ENCODE data around the gene RSRC1. TPM values are rescaled to one million over a fixed set of nuclear protein-coding genes. Genes with fewer than 3 reads are reported as not detected.
"Not testable (repeated sequence)": the region's sequence is repeated elsewhere in the genome, so short reads cannot be mapped to it uniquely, and the experiment has no call there.

Gene RSRC1
- total RNA-seq, 2 donors from 2014 or later: 38.7 to 49.6 TPM

GRCh38 chr3:158104431-158104921 lies 5.4 kb upstream of the RSRC1 start:
- H3K9me3 Mint-ChIP-seq: no peaks in the 10 kb centered on the region
- H3K36me3 Mint-ChIP-seq: peaks cover 6% of the 10 kb centered on the region
- peak overlapping the region in 1 of 2 donors; percentile 27 for H3K27ac Mint-ChIP-seq
- H3K27me3 Mint-ChIP-seq: peaks cover 56 to 84% of the 10 kb centered on the region in 2 donors
- DNase-seq (ENCODE audit: low spot score) (no peak), ATAC-seq (no peak)
- H3K4me1 Mint-ChIP-seq (ENCODE audit: low read depth in 2 of 2): peaks cover 37 to 45% of the 10 kb centered on the region in 2 donors
- peak overlapping the region; percentile 84 for H3K4me3 Mint-ChIP-seq

DNA sequence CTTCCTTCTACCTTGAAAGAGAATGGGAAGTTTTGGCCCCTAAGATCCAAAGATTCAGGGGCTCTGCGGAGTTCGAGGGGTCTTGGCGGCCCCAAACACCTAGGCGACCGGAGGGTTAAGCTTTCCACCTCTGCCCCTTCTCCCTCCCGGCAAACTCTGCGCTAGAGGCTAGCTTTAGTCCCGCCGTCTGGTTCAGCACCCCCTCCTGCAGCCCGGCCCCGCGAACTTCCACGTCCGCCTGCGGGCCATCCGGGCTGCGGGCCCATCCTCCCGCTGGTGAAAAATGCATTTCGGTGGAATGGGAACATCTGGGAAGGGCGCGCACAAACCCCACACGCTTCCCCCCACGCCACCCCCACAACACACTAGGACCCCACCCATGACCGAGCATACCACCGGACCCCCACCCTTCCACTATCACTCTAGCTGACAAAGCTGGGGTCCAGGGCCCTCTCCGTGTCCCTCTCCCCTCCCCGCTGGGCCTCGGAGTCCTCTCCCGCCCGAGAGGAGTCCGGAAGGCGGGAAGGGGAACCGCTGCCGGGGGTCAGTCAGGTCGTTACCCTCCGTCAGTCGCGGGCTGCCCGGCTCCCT lies 4.7 kb upstream of the RSRC1 start:
- ATAC-seq: no peak
- Mint-ChIP-seq H3K9me3 (no peaks in the 10 kb centered on the region), H3K27me3 (peaks cover 48 to 82% of the 10 kb centered on the region in 2 donors), H3K4me1 (ENCODE audit: low read depth in 2 of 2) (peaks cover 41 to 50% of the 10 kb centered on the region in 2 donors), H3K27ac (no peak overlapping the region), H3K4me3 (peak overlapping the region; percentile 84), H3K36me3 (peaks cover 12% of the 10 kb centered on the region)
- DNase-seq (ENCODE audit: low spot score): no peak

DNA sequence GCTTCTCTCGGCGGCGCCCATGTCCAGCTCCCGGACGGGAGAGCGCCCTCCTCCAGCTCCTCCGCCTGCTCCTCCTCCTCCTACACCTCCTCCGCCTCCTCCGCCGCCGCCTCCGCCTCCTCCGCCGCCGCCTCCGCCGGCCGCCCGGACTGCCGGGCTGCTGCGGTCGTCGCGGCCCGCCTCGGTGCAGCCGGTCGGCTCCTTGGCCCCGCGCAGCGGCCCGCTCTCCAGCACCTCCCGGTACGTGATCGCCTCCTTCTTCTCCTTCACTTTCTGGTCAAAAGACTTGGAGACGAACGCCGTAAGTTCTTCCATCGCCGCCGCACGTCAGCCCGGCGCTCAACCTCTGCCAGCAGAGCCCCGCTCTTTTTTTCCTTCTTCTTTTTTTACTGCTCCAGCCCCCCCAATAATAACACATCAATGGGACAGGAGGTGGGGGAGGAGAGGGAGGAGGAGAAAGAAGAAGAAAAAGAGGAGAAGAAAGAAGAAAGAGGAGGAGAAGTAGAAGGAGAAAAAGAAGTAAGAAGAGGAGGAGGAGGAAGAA lies 4.1 kb upstream of the RSRC1 start:
- Mint-ChIP-seq H3K27ac (peak overlapping the region; percentile 6 to 73), H3K9me3 (no peaks in the 10 kb centered on the region), H3K27me3 (peaks cover 45 to 76% of the 10 kb centered on the region in 2 donors), H3K4me3 (peak overlapping the region; percentile 84), H3K4me1 (ENCODE audit: low read depth in 2 of 2) (peaks cover 46 to 55% of the 10 kb centered on the region in 2 donors), H3K36me3 (peaks cover 12% of the 10 kb centered on the region)
- ATAC-seq (peak; percentile 20 to 45), DNase-seq (ENCODE audit: low spot score) (no peak)

- ATAC-seq (no peak), DNase-seq (ENCODE audit: low spot score) (no peak)
- H3K27me3 Mint-ChIP-seq: peaks cover 41 to 67% of the 10 kb centered on the region in 2 donors
- peak overlapping the region; percentile 84 for H3K4me3 Mint-ChIP-seq
- peaks cover 12% of the 10 kb centered on the region for H3K36me3 Mint-ChIP-seq
- peaks cover 56 to 66% of the 10 kb centered on the region in 2 donors for H3K4me1 Mint-ChIP-seq (ENCODE audit: low read depth in 2 of 2)
- peak overlapping the region in 1 of 2 donors; percentile 73 for H3K27ac Mint-ChIP-seq
- H3K9me3 Mint-ChIP-seq: no peaks in the 10 kb centered on the region
Measured at GRCh38 chr3:158106766-158107471, 3.0 kb upstream of the RSRC1 start.

GRCh38 chr3:158107605-158108444 lies 2.1 kb upstream of the RSRC1 start:
- peak overlapping the region in 1 of 2 donors; percentile 73 for H3K27ac Mint-ChIP-seq
- H3K4me1 Mint-ChIP-seq (ENCODE audit: low read depth in 2 of 2): peaks cover 59 to 71% of the 10 kb centered on the region in 2 donors
- no peak for ATAC-seq
- H3K9me3 Mint-ChIP-seq: no peaks in the 10 kb centered on the region
- no peak for DNase-seq (ENCODE audit: low spot score)
- H3K4me3 Mint-ChIP-seq: peak overlapping the region; percentile 84
- H3K27me3 Mint-ChIP-seq: peaks cover 34 to 58% of the 10 kb centered on the region in 2 donors
- peaks cover 10% of the 10 kb centered on the region for H3K36me3 Mint-ChIP-seq

DNA sequence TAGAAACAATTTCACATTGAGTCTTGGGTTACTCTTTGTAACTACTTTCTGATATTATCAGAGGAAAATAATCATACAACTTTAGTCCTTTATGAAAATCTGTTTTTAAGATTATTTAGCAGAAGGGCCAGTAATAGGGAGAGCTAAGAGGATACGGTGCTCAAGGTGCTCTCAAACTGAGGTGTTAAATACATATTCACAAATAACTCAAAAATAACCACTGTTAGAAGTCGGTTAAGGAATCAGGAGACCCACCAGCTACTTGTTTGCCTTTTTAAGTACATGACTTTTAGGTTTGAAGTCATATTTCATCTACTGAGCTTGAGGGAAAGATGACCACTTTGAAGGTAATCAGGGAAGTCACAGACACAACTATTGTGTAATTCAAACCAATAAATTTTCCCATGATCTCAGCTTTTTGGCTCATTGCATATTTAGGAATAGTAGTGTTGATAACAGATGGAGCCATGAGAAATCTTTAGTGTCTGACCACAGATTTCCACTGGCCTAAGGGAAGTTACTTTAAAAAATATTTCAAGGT lies 1.4 kb upstream of the RSRC1 start:
- no peaks in the 10 kb centered on the region for H3K9me3 Mint-ChIP-seq
- H3K4me3 Mint-ChIP-seq: peak overlapping the region; percentile 30
- no peak overlapping the region for H3K27ac Mint-ChIP-seq
- H3K36me3 Mint-ChIP-seq: peaks cover 6% of the 10 kb centered on the region
- DNase-seq (ENCODE audit: low spot score) (no peak), ATAC-seq (no peak)
- peaks cover 56 to 69% of the 10 kb centered on the region in 2 donors for H3K4me1 Mint-ChIP-seq (ENCODE audit: low read depth in 2 of 2)
- peaks cover 28 to 51% of the 10 kb centered on the region in 2 donors for H3K27me3 Mint-ChIP-seq

DNA sequence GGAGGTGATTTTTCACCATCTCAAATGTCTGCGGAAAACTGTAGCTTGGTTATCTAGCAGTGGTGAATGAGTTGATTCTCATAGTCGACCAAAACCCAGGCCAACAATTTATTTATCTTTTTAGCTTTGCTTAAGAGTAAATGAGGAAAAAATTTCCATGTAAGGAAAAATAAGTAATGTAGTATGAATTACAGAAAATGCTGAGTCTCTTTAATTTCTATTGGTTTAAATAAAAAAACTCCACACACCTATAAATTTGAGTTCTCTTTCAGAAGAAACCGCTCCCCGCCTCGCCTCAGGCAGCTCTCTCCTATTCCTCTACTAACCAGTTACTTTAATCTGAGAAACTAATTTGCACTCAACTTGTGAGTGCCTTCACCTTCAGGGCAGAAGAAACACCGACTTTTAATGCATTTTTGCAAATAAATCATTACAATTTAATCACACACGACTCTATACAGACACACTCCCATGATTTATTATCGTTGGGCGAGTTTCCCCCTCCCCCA lies 540 bp upstream of the RSRC1 start:
- H3K36me3 Mint-ChIP-seq: peaks cover 13% of the 10 kb centered on the region
- peaks cover 6% of the 10 kb centered on the region for H3K9me3 Mint-ChIP-seq
- peaks cover 50 to 62% of the 10 kb centered on the region in 2 donors for H3K4me1 Mint-ChIP-seq (ENCODE audit: low read depth in 2 of 2)
- H3K27me3 Mint-ChIP-seq: peaks cover 20 to 42% of the 10 kb centered on the region in 2 donors
- H3K27ac Mint-ChIP-seq: peak overlapping the region; percentile 56 to 83
- peak overlapping the region; percentile 100 for H3K4me3 Mint-ChIP-seq
- ATAC-seq: no peak
- DNase-seq (ENCODE audit: low spot score): no peak

GRCh38 chr3:158110658-158111018 lies 749 bp downstream of the RSRC1 start:
- peak overlapping the region; percentile 56 to 83 for H3K27ac Mint-ChIP-seq
- H3K4me3 Mint-ChIP-seq: peak overlapping the region; percentile 100
- H3K4me1 Mint-ChIP-seq (ENCODE audit: low read depth in 2 of 2): peaks cover 45 to 56% of the 10 kb centered on the region in 2 donors
- peaks cover 6% of the 10 kb centered on the region for H3K9me3 Mint-ChIP-seq
- H3K27me3 Mint-ChIP-seq: peaks cover 16 to 35% of the 10 kb centered on the region in 2 donors
- ATAC-seq (no peak), DNase-seq (ENCODE audit: low spot score) (no peak)
- peaks cover 13% of the 10 kb centered on the region for H3K36me3 Mint-ChIP-seq

GRCh38 chr3:158111861-158112260 lies 2.0 kb downstream of the RSRC1 start:
- no peak for ATAC-seq
- peaks cover 36 to 45% of the 10 kb centered on the region in 2 donors for H3K4me1 Mint-ChIP-seq (ENCODE audit: low read depth in 2 of 2)
- H3K4me3 Mint-ChIP-seq: peak overlapping the region; percentile 100
- no peak for DNase-seq (ENCODE audit: low spot score)
- peaks cover 13% of the 10 kb centered on the region for H3K36me3 Mint-ChIP-seq
- peaks cover 6% of the 10 kb centered on the region for H3K9me3 Mint-ChIP-seq
- no peak overlapping the region for H3K27ac Mint-ChIP-seq
- peaks cover 8 to 23% of the 10 kb centered on the region in 2 donors for H3K27me3 Mint-ChIP-seq

- Mint-ChIP-seq H3K4me1 (ENCODE audit: low read depth in 2 of 2) (peaks cover 31 to 39% of the 10 kb centered on the region in 2 donors), H3K36me3 (peaks cover 13% of the 10 kb centered on the region)
- not testable (repeated sequence) for ATAC-seq; H3K27ac Mint-ChIP-seq; H3K9me3 Mint-ChIP-seq; H3K4me3 Mint-ChIP-seq; DNase-seq (ENCODE audit: low spot score); H3K27me3 Mint-ChIP-seq
Measured at GRCh38 chr3:158113595-158113994, 3.7 kb downstream of the RSRC1 start.

GRCh38 chr3:158120330-158120729 lies 10.4 kb downstream of the RSRC1 start:
- peaks cover 16% of the 10 kb centered on the region for H3K36me3 Mint-ChIP-seq

DNA sequence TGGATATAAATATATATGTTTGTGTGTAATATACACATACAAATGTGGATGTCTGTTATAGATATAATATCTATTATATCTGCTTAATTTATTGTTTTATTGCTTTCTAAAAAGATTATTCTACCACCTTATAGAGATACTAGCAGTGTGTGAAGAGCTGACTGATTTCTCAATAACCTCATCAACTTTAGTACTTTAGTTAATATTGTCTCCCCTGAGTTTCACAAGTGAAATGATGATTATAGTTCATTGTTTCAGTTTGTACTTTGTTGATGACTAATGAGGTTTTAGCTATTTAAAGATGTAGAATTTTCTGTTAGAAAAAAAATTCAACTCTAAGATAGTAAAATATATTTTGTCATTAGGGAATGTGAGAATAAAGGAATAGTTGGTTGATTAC lies 11.4 kb downstream of the RSRC1 start:
- no peak overlapping the region for H3K27ac Mint-ChIP-seq

More at GRCh38 chr3:158120330-158120729, 10.4 kb downstream of the RSRC1 start:
- no peak overlapping the region for H3K27ac Mint-ChIP-seq
- peaks cover 7 to 11% of the 10 kb centered on the region in 2 donors for H3K4me1 Mint-ChIP-seq (ENCODE audit: low read depth in 2 of 2)
- ATAC-seq: no peak
- no peaks in the 10 kb centered on the region for H3K9me3 Mint-ChIP-seq
- no peaks in the 10 kb centered on the region for H3K27me3 Mint-ChIP-seq
- DNase-seq (ENCODE audit: low spot score): no peak
- no peak overlapping the region for H3K4me3 Mint-ChIP-seq

DNA sequence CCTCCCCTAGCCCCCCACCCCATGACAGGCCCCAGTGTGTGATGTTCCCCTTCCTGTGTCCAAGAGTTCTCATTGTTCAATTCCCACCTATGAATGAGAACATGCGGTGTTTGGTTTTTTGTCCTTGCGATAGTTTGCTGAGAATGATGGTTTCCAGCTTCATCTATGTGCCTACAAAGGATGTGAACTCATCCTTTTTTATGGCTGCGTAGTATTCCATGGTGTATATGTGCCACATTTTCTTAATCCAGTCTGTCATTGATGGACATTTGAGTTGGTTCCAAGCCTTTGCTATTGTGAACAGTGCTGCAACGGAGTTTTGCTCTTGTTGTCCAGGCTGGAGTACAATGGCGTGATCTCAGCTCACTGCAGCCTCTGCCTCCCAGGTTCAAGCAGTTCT lies 12.8 kb downstream of the RSRC1 start:
- peaks cover 7 to 14% of the 10 kb centered on the region in 2 donors for H3K4me1 Mint-ChIP-seq (ENCODE audit: low read depth in 2 of 2)
- H3K9me3 Mint-ChIP-seq; H3K27ac Mint-ChIP-seq; H3K27me3 Mint-ChIP-seq; ATAC-seq; DNase-seq (ENCODE audit: low spot score); H3K4me3 Mint-ChIP-seq: not testable (repeated sequence)
- H3K36me3 Mint-ChIP-seq: peaks cover 40% of the 10 kb centered on the region

More for the DNA sequence above, 11.4 kb downstream of the RSRC1 start:
- Mint-ChIP-seq H3K27me3 (no peaks in the 10 kb centered on the region), H3K4me3 (no peak overlapping the region), H3K9me3 (no peaks in the 10 kb centered on the region), H3K4me1 (ENCODE audit: low read depth in 2 of 2) (peaks cover 7 to 14% of the 10 kb centered on the region in 2 donors), H3K36me3 (peaks cover 25% of the 10 kb centered on the region)
- DNase-seq (ENCODE audit: low spot score): no peak
- no peak for ATAC-seq
